Measurements from ENCODE around the gene DCHS1.

Gene DCHS1

GRCh38 chr11:6627762-6628241, 27.8 kb downstream of the DCHS1 start:
- DNase-seq, result no peak

- no peak for DNase-seq
Observed at GRCh38 chr11:6626971-6627761, 28.4 kb downstream of the DCHS1 start.

- no peak for DNase-seq
Observed at GRCh38 chr11:6625832-6626420, 29.7 kb downstream of the DCHS1 start.

GRCh38 chr11:6625156-6625831, 30.3 kb downstream of the DCHS1 start:
- DNase-seq, result no peak

- no peak for DNase-seq
Observed at GRCh38 chr11:6623391-6624363, 31.9 kb downstream of the DCHS1 start.

- no peak for DNase-seq
Observed at GRCh38 chr11:6622261-6623171, 33.1 kb downstream of the DCHS1 start.

- DNase-seq, result no peak
Observed at GRCh38 chr11:6621711-6622211, 33.8 kb downstream of the DCHS1 start.

GRCh38 chr11:6620636-6621035, 35.0 kb downstream of the DCHS1 start:
- no peak for DNase-seq

- peak; percentile 99 for DNase-seq
Observed at GRCh38 chr11:6619004-6619745, 36.4 kb downstream of the DCHS1 start, which contains the start of gene TPP1. TSS of gene TPP1 (minus strand) at chr11:6619422. CDS start at chr11:6619400, 22 bp downstream.

- DNase-seq, result no peak
Observed at GRCh38 chr11:6618117-6619003, 37.2 kb downstream of the DCHS1 start.

GRCh38 chr11:6617315-6617781, 38.3 kb downstream of the DCHS1 start:
- DNase-seq, result no peak

GRCh38 chr11:6616596-6617250, 38.9 kb downstream of the DCHS1 start:
- DNase-seq, result no peak

GRCh38 chr11:6615882-6616585, 39.6 kb downstream of the DCHS1 start:
- no peak for DNase-seq

GRCh38 chr11:6615046-6615445, 40.6 kb downstream of the DCHS1 start:
- no peak for DNase-seq

- DNase-seq, result no peak
Observed at GRCh38 chr11:6614446-6614845, 41.2 kb downstream of the DCHS1 start.

- DNase-seq, result no peak
Observed at GRCh38 chr11:6613496-6613895, 42.1 kb downstream of the DCHS1 start.

GRCh38 chr11:6612213-6613041, 43.2 kb downstream of the DCHS1 start, which contains the start of gene TAF10:
TSS of gene TAF10 (minus strand) at chr11:6612216. CDS start at chr11:6612189, 27 bp downstream.
- peak; percentile 92 for DNase-seq
